ENCODE results near the gene ARID1A.

DNA sequence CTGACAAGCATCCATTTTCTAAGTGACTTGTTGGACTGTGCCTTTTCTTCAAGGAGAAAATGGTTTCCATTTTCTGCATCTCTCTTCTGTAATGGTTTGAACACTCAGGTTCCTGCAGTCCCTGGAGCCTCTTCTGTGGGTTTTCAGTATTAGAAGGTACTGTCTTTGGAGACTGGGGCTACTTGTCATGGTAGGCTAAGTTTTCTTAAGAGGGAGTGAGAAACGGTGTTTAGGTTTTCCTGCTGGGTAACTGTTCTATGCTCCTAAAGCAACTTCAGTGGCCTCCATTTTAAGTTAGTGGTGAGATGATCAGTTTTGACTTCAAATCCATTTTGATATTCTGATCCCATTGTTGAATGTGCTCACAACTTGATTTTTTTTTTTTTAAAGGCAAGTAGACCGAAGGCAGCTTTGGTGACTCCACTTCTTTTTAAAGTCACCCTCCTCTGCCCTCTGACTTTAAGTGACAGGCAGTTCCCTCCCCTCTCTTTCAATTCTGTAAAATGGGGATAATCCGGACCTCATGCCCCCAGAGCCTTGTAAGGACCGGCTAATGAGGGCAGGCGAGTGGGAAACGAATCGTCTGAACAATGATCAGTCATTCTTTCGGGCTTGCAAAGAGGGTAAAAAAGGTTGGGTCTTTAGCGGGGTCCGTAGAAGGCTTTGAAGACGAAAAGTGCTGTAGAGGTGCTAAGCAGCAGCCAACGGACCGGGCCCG lies 1.0 kb upstream of the ARID1A start:
- TF ChIP-seq GABPA (IDR thresholded peaks at IDR 0.05 in 1 of 2, conservative IDR thresholded peaks at IDR 0.05 in 1 of 2) (no peak), TAF1 (conservative IDR thresholded peaks at IDR 0.05) (no peak), RAD21 (IDR thresholded peaks at IDR 0.05) (no peak)
- TF ChIP-seq, protein P1, sequence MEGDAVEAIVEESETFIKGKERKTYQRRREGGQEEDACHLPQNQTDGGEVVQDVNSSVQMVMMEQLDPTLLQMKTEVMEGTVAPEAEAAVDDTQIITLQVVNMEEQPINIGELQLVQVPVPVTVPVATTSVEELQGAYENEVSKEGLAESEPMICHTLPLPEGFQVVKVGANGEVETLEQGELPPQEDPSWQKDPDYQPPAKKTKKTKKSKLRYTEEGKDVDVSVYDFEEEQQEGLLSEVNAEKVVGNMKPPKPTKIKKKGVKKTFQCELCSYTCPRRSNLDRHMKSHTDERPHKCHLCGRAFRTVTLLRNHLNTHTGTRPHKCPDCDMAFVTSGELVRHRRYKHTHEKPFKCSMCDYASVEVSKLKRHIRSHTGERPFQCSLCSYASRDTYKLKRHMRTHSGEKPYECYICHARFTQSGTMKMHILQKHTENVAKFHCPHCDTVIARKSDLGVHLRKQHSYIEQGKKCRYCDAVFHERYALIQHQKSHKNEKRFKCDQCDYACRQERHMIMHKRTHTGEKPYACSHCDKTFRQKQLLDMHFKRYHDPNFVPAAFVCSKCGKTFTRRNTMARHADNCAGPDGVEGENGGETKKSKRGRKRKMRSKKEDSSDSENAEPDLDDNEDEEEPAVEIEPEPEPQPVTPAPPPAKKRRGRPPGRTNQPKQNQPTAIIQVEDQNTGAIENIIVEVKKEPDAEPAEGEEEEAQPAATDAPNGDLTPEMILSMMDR (IDR thresholded peaks at IDR 0.05; ENCODE audit: low read depth, low read length, missing input control): no peak
